GM19240 (cell line): Measurements from ENCODE around the gene SLC22A23.

ENCODE experiments used
- DNase-seq: peaks from one replicate; pipeline ENCODE4 v3.0.0; 2011; ENCODE audit warnings: low spot score; ENCODE audit not compliant: insufficient read length

The SLC22A23 gene

GRCh38 chr6:3355011-3355357 is 101.9 kb downstream of the SLC22A23 start:
- no peak for DNase-seq

- DNase-seq, result no peak
Observed at GRCh38 chr6:3353939-3354338, 102.9 kb downstream of the SLC22A23 start.

- DNase-seq, result no peak
Observed at GRCh38 chr6:3353213-3353903, 103.5 kb downstream of the SLC22A23 start.

- DNase-seq, result no peak
Observed at GRCh38 chr6:3352678-3353077, 104.2 kb downstream of the SLC22A23 start.

GRCh38 chr6:3351829-3352524 is 104.9 kb downstream of the SLC22A23 start:
- no peak for DNase-seq

- DNase-seq, result no peak
Observed at GRCh38 chr6:3351105-3351676, 105.7 kb downstream of the SLC22A23 start.

- no peak for DNase-seq
Observed at GRCh38 chr6:3350252-3350796, 106.5 kb downstream of the SLC22A23 start.

GRCh38 chr6:3349388-3350251 is 107.2 kb downstream of the SLC22A23 start:
- DNase-seq, result no peak

GRCh38 chr6:3348821-3349220 is 108.0 kb downstream of the SLC22A23 start:
- DNase-seq, result no peak

GRCh38 chr6:3347826-3348225 is 109.0 kb downstream of the SLC22A23 start:
- DNase-seq, result no peak

- DNase-seq, result no peak
Observed at GRCh38 chr6:3347247-3347646, 109.6 kb downstream of the SLC22A23 start.

GRCh38 chr6:3346476-3346875 is 110.4 kb downstream of the SLC22A23 start:
- no peak for DNase-seq

GRCh38 chr6:3345836-3346235 is 111.0 kb downstream of the SLC22A23 start:
- DNase-seq, result no peak

GRCh38 chr6:3343089-3343883 is 113.6 kb downstream of the SLC22A23 start:
- no peak for DNase-seq

- DNase-seq, result no peak
Observed at GRCh38 chr6:3341467-3341866, 115.4 kb downstream of the SLC22A23 start.

- no peak for DNase-seq
Observed at GRCh38 chr6:3340894-3341293, 116.0 kb downstream of the SLC22A23 start.

GRCh38 chr6:3340358-3340802 is 116.5 kb downstream of the SLC22A23 start:
- DNase-seq, result no peak

- no peak for DNase-seq
Observed at GRCh38 chr6:3339811-3340210, 117.0 kb downstream of the SLC22A23 start.

- DNase-seq, result no peak
Observed at GRCh38 chr6:3337521-3338350, 119.1 kb downstream of the SLC22A23 start.
